ENCODE data around the gene SLC16A5.

DNA sequence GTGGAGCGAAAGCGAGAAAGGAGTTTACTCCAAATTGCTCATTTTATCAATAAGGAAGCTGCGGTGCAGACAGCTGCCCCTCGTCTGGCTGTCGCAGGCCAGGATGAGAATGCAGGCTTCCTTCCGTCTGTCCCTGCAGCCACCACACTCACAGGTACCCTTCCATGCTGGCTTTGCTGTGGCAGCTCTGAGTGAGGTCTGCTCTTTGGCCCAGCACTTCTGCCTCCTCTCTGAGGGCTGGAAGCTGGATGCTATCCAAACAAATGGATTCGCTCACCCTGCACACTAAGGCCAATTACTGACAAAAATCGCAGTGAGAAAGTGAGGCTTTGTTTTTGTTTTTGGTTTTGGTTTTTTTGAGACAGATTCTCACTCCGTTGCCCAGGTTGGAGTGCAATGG, 29.0 kb downstream of the SLC16A5 start:
- TF ChIP-seq CEBPB (IDR thresholded peaks at IDR 0.05) (no peak), EP300 (IDR thresholded peaks at IDR 0.05; ENCODE audit: borderline replicate concordance) (no peak), TEAD4 (IDR thresholded peaks at IDR 0.05) (no peak), TAF1 (IDR thresholded peaks at IDR 0.05; ENCODE audit: low read depth) (no peak)
- TF ChIP-seq, protein P1, sequence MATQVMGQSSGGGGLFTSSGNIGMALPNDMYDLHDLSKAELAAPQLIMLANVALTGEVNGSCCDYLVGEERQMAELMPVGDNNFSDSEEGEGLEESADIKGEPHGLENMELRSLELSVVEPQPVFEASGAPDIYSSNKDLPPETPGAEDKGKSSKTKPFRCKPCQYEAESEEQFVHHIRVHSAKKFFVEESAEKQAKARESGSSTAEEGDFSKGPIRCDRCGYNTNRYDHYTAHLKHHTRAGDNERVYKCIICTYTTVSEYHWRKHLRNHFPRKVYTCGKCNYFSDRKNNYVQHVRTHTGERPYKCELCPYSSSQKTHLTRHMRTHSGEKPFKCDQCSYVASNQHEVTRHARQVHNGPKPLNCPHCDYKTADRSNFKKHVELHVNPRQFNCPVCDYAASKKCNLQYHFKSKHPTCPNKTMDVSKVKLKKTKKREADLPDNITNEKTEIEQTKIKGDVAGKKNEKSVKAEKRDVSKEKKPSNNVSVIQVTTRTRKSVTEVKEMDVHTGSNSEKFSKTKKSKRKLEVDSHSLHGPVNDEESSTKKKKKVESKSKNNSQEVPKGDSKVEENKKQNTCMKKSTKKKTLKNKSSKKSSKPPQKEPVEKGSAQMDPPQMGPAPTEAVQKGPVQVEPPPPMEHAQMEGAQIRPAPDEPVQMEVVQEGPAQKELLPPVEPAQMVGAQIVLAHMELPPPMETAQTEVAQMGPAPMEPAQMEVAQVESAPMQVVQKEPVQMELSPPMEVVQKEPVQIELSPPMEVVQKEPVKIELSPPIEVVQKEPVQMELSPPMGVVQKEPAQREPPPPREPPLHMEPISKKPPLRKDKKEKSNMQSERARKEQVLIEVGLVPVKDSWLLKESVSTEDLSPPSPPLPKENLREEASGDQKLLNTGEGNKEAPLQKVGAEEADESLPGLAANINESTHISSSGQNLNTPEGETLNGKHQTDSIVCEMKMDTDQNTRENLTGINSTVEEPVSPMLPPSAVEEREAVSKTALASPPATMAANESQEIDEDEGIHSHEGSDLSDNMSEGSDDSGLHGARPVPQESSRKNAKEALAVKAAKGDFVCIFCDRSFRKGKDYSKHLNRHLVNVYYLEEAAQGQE (IDR thresholded peaks at IDR 0.05; ENCODE audit: low read depth): no peak

Data from Ishikawa (cell line).